H1 (cell line): ENCODE results near the gene ARHGEF16. TPM values are rescaled to one million over a fixed set of nuclear protein-coding genes. Genes with fewer than 3 reads are reported as not detected.

Experiments
- CTCF ChIA-PET: fragments of 300-600 bp; sonication (Branson Sonifier 250); formaldehyde crosslinking; loops from one replicate; lab custom pipeline; 2021; ENCODE audit not compliant: partially characterized antibody; lab: Charles Lee
- POLR2A ChIA-PET: fragments of 300-600 bp; sonication (Branson Sonifier 250); formaldehyde crosslinking; loops from one replicate; lab custom pipeline; 2021; ENCODE audit warnings: inconsistent platforms; ENCODE audit not compliant: partially characterized antibody; lab: Charles Lee
- DNase-seq, 2 experiments: peaks; one replicate each; pipeline versions ENCODE4 v3.0.0 to v3.0.0-alpha.2; 2010 to 2022; ENCODE audit warnings: low spot score in 2 of 2, low read depth in 1 of 2, mixed read lengths in 1 of 2
- FAIRE-seq: peaks from 2 replicates; lab custom pipeline; 2011; peaks lifted over from hg19 to GRCh38; lab: Jason Lieb, UNC
- H2AFZ ChIP-seq: 2 replicates; pipeline ENCODE4 v1.8.1; 2012; ENCODE audit warnings: low read length, inconsistent platforms
- H2AK5ac ChIP-seq: 2 replicates; pipeline ENCODE4 v1.6.1; 2013; ENCODE audit warnings: low read depth, low read length
- H2BK120ac ChIP-seq: replicated peaks from 2 replicates; pipeline ENCODE3; 2013; ENCODE audit warnings: low read depth, low read length, inconsistent platforms
- H2BK12ac ChIP-seq: 2 replicates; pipeline ENCODE4 v1.6.1; 2013; ENCODE audit warnings: low read depth, low read length
- H2BK15ac ChIP-seq: 2 replicates; pipeline ENCODE4 v1.6.1; 2013; ENCODE audit warnings: low read length
- H2BK20ac ChIP-seq: 2 replicates; pipeline ENCODE4 v1.6.1; 2013; ENCODE audit warnings: low read length
- H2BK5ac ChIP-seq: 2 replicates; pipeline ENCODE4 v1.6.1; 2013; ENCODE audit warnings: low read depth, low read length
- H3K14ac ChIP-seq: 2 replicates; pipeline ENCODE4 v1.6.1; 2013; ENCODE audit warnings: inconsistent platforms; ENCODE audit not compliant: insufficient read length
- H3K18ac ChIP-seq: 2 replicates; pipeline ENCODE4 v1.6.1; 2013; ENCODE audit warnings: low read length; ENCODE audit errors: extremely low read depth
- H3K23ac ChIP-seq: 2 replicates; pipeline ENCODE4 v1.6.1; 2013; ENCODE audit warnings: inconsistent platforms; ENCODE audit not compliant: insufficient read length
- H3K23me2 ChIP-seq: 2 replicates; pipeline ENCODE4 v1.6.1; 2013; ENCODE audit warnings: low read depth, low read length
- H3K27ac ChIP-seq: 2 replicates; pipeline ENCODE4 v1.6.1; 2011; ENCODE audit warnings: low read depth, low read length, inconsistent platforms
- H3K27me3 ChIP-seq, 4 experiments: replicated peaks in 1 of 4; 1 replicate in 1 of 4; 2 replicates in 3 of 4; pipeline versions ENCODE4 v1.6.1 to v1.8.1; 2011 to 2013; ENCODE audit warnings: low read length in 3 of 4, mild to moderate bottlenecking in 3 of 4, inconsistent platforms in 2 of 4, mixed read lengths in 2 of 4, moderate library complexity in 1 of 4; ENCODE audit not compliant: control insufficient read depth in 3 of 4, insufficient read depth in 3 of 4; ENCODE audit errors: extremely low read depth in 1 of 4
- H3K36me3 ChIP-seq, 4 experiments: 2 replicates each; pipeline versions ENCODE4 v1.6.1 to v1.8.1; 2011 to 2013; ENCODE audit warnings: mild to moderate bottlenecking in 4 of 4, low read length in 3 of 4, moderate library complexity in 2 of 4, control low read depth in 1 of 4, inconsistent platforms in 1 of 4; ENCODE audit not compliant: insufficient read depth in 4 of 4, control insufficient read depth in 2 of 4
- H3K4ac ChIP-seq: replicated peaks from 2 replicates; pipeline ENCODE3; 2013; ENCODE audit warnings: low read length, low read depth, mixed read lengths, inconsistent platforms; ENCODE audit not compliant: insufficient read length
- H3K4me1 ChIP-seq, 4 experiments: replicated peaks in 1 of 4; 1 replicate in 1 of 4; 2 replicates in 3 of 4; pipeline versions ENCODE4 v1.6.1 to v1.8.1; 2011 to 2013; ENCODE audit warnings: low read length in 3 of 4, inconsistent platforms in 2 of 4, mixed read lengths in 1 of 4; ENCODE audit not compliant: insufficient read depth in 4 of 4, control insufficient read depth in 3 of 4
- H3K4me2 ChIP-seq, 2 experiments: 2 replicates each; pipeline versions ENCODE4 v1.6.1 to v1.8.1; 2011 to 2013; ENCODE audit warnings: low read depth in 2 of 2, low read length in 2 of 2, control low read depth in 1 of 2, inconsistent platforms in 1 of 2, mild to moderate bottlenecking in 1 of 2; ENCODE audit not compliant: insufficient read depth in 1 of 2
- H3K4me3 ChIP-seq, 4 experiments: fragments of 200-600, 300-600 bp in 1 of 4; sonication (generic), shearing (Covaris generic), sonication (Bioruptor Twin) in 1 of 4; 2 replicates each; pipeline versions ENCODE4 v1.5.1 to v1.8.1; 2011 to 2016; ENCODE audit warnings: low read length in 4 of 4, low read depth in 3 of 4, control low read depth in 2 of 4, inconsistent platforms in 2 of 4, mild to moderate bottlenecking in 2 of 4, mixed read lengths in 1 of 4, moderate library complexity in 1 of 4; ENCODE audit not compliant: insufficient read depth in 2 of 4; ENCODE audit errors: extremely low read depth in 1 of 4
- H3K56ac ChIP-seq: replicated peaks from 2 replicates; pipeline ENCODE3; 2013; ENCODE audit warnings: low read depth, mild to moderate bottlenecking, mixed read lengths, low read length, inconsistent platforms; ENCODE audit not compliant: insufficient read length
- H3K79me1 ChIP-seq: 2 replicates; pipeline ENCODE4 v1.6.1; 2013; ENCODE audit warnings: low read depth, low read length, control low read depth
- H3K79me2 ChIP-seq, 2 experiments: 2 replicates each; pipeline versions ENCODE4 v1.6.1 to v1.8.1; 2012 to 2013; ENCODE audit warnings: low read length in 2 of 2, mild to moderate bottlenecking in 2 of 2, inconsistent platforms in 1 of 2; ENCODE audit not compliant: insufficient read depth in 2 of 2, control insufficient read depth in 1 of 2
- H3K9ac ChIP-seq, 4 experiments: replicated peaks in 1 of 4; 1 replicate in 1 of 4; 2 replicates in 3 of 4; pipeline versions ENCODE4 v1.6.1 to v1.8.1; 2011 to 2013; ENCODE audit warnings: low read depth in 3 of 4, low read length in 3 of 4, control low read depth in 2 of 4, mild to moderate bottlenecking in 2 of 4, moderate library complexity in 2 of 4, inconsistent platforms in 1 of 4; ENCODE audit errors: extremely low read depth in 1 of 4
- H3K9me3 ChIP-seq, 2 experiments: 2 replicates each; pipeline versions ENCODE4 v1.6.1 to v1.8.1; 2012 to 2013; ENCODE audit warnings: mild to moderate bottlenecking in 2 of 2, moderate library complexity in 2 of 2, control low read depth in 1 of 2, inconsistent platforms in 1 of 2, low read depth in 1 of 2, low read length in 1 of 2, mixed read lengths in 1 of 2; ENCODE audit not compliant: insufficient read depth in 2 of 2
- H4K20me1 ChIP-seq, 2 experiments: replicated peaks in 1 of 2; 2 replicates each; pipeline versions ENCODE3 to v1.8.1; 2011 to 2013; ENCODE audit warnings: inconsistent platforms in 2 of 2, low read length in 2 of 2, mild to moderate bottlenecking in 1 of 2; ENCODE audit not compliant: insufficient read depth in 2 of 2, control insufficient read depth in 1 of 2
- H4K5ac ChIP-seq: 2 replicates; pipeline ENCODE4 v1.6.1; 2013; ENCODE audit warnings: low read length, low read depth, mixed read lengths, inconsistent platforms; ENCODE audit not compliant: insufficient read length
- H4K8ac ChIP-seq: 2 replicates; pipeline ENCODE4 v1.8.0; 2013; ENCODE audit warnings: mild to moderate bottlenecking, moderate library complexity, low read length, inconsistent platforms; ENCODE audit not compliant: insufficient read depth; ENCODE audit errors: extremely low read depth
- H4K91ac ChIP-seq: replicated peaks from 2 replicates; pipeline ENCODE3; 2013; ENCODE audit warnings: low read length, mixed read lengths, inconsistent platforms; ENCODE audit not compliant: insufficient read length
- BACH1 ChIP-seq: IDR thresholded peaks from 2 replicates; pipeline ENCODE4 v1.6.1; 2012; ENCODE audit warnings: low read length, improper control_type of control experiment
- BCL11A ChIP-seq, 2 experiments: IDR thresholded peaks; one replicate each; pipeline ENCODE4 v1.6.1; 2011; ENCODE audit warnings: low read depth in 2 of 2, low read length in 2 of 2, mild to moderate bottlenecking in 2 of 2
- EGR1 ChIP-seq: IDR thresholded peaks from 2 replicates; pipeline ENCODE4 v1.6.1; 2011; ENCODE audit warnings: low read depth, low read length, borderline replicate concordance
- GABPA ChIP-seq: IDR thresholded peaks from 2 replicates; pipeline ENCODE4 v1.6.1; 2011; ENCODE audit warnings: mild to moderate bottlenecking, low read length, moderate library complexity, borderline replicate concordance; ENCODE audit not compliant: insufficient read depth
- GTF2F1 ChIP-seq: IDR thresholded peaks from 2 replicates; pipeline ENCODE4 v1.6.1; 2012; ENCODE audit warnings: low read depth, low read length, improper control_type of control experiment, borderline replicate concordance
- JUN ChIP-seq: IDR thresholded peaks from 2 replicates; pipeline ENCODE4 v1.6.1; 2011; ENCODE audit warnings: low read depth, mild to moderate bottlenecking, improper control_type of control experiment, low read length
- KDM5A ChIP-seq: fragments of 200-600 bp; IDR thresholded peaks from 2 replicates; pipeline ENCODE4 v1.7.1; 2012; ENCODE audit warnings: mild to moderate bottlenecking, low read length, inconsistent platforms, mixed read lengths
- POLR2A ChIP-seq, 2 experiments: IDR thresholded peaks; 1 replicate in 1 of 2; 2 replicates in 1 of 2; pipeline ENCODE4 v1.6.1; 2011; ENCODE audit warnings: low read depth in 2 of 2, low read length in 2 of 2, mild to moderate bottlenecking in 2 of 2; ENCODE audit errors: control extremely low read depth in 1 of 2
- SP4 ChIP-seq: IDR thresholded peaks from 2 replicates; pipeline ENCODE4 v1.6.1; 2012; ENCODE audit warnings: low read length, inconsistent platforms
- SRF ChIP-seq: IDR thresholded peaks from 2 replicates; pipeline ENCODE4 v1.6.1; 2011; ENCODE audit warnings: mild to moderate bottlenecking, low read depth, low read length, moderate library complexity
- TCF12 ChIP-seq: IDR thresholded peaks from 2 replicates; pipeline ENCODE4 v1.6.1; 2011; ENCODE audit warnings: low read depth, mild to moderate bottlenecking, low read length
- YY1 ChIP-seq: IDR thresholded peaks from 2 replicates; pipeline ENCODE4 v1.6.1; 2011; ENCODE audit warnings: low read depth, mild to moderate bottlenecking, low read length
- WGBS, 2 experiments: shearing (Covaris generic) in 1 of 2; methylation state at CpG; one replicate each; pipeline versions ENCODE4 v1.1.6 to v1.1.7; 2013 to 2015; ENCODE audit warnings: low lambda C conversion rate in 2 of 2, mixed read lengths in 2 of 2, inconsistent platforms in 1 of 2, low coverage in 1 of 2, missing lambda C conversion rate in 1 of 2; ENCODE audit not compliant: insufficient replicate concordance in 2 of 2, insufficient coverage in 1 of 2, insufficient read length in 1 of 2; ENCODE audit errors: extremely low coverage in 1 of 2, missing lambda C conversion rate in 1 of 2; 5-methylcytosine and 5-hydroxymethylcytosine counted together
- polyA plus RNA-seq, 7 experiments: library from polyadenylated mRNA; depleted of rRNA in 3 of 7; stranded (reverse) in 5 of 7; unstranded in 2 of 7; fragments of >200 nt in 5 of 7; fragments of 200-250 nt in 2 of 7; gene quantifications; 1 replicate in 5 of 7; 2 replicates in 1 of 7; 4 replicates in 1 of 7; pipeline versions ENCODE4 v1.2.1 to v1.2.3, GENCODE V29; 2011 to 2013; ENCODE audit warnings: missing spikeins in 2 of 7, mixed read lengths in 2 of 7
- total RNA-seq: library from RNA; stranded (reverse); fragmentation: NEBNext Ultra II Directional; extraction: Animal tissue kit (Norgen Biotek cat#: 25700); gene quantifications from 2 replicates; pipeline ENCODE4 v1.2.1, GENCODE V29; 2021

Gene ARHGEF16
- total and polyA plus RNA-seq, 2 of the 8 experiments (the other 6 are each of a cell fraction or from before 2014, with no cell fraction given), result 18.3 to 20.7 TPM

DNA sequence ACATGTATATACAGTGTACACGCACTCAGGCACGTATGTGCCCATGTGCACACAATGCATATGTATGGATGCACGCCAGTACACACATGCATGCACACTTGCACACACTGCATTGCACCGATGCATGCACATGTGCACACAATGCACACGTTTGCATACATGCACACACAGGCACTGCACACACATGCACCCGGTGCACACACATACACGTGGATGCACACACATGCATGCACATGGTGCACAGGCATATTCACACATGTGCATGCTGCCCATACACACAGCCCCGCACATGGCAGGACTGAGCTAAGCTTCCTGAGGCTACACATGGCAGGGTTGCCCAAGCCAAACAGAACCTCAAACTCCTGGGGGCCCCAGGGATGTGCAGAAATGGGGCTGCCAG, 19.6 kb downstream of the ARHGEF16 start:
- Histone ChIP-seq H3K56ac (no peak overlapping the region), H2BK20ac (no peak overlapping the region), H3K27ac (no peak overlapping the region), H4K20me1 (peaks cover 2 to 13% of the 10 kb centered on the region in 2 experiments), H3K18ac (no peak overlapping the region), H4K8ac (no peak overlapping the region), H2BK12ac (no peak overlapping the region), H2AK5ac (no peak overlapping the region; the same call in 1 of the 2 replicates), H2BK120ac (no peak overlapping the region), H2BK5ac (peak overlapping the region; percentile 16; the same call in 1 of the 2 replicates), H2BK15ac (no peak overlapping the region), H4K91ac (no peak overlapping the region), H4K5ac (no peak overlapping the region), H3K14ac (no peak overlapping the region), H3K23ac (no peak overlapping the region), H3K79me2 (no peaks in the 10 kb centered on the region), H3K27me3 (no peaks in the 10 kb centered on the region), H3K9me3 (no peaks in the 10 kb centered on the region), H3K4me2 (no peak overlapping the region), H3K36me3 (peaks cover 0 to 20% (median 7%) of the 10 kb centered on the region in 4 experiments; a peak in 5 of 8 replicates), H3K4ac (peak overlapping the region; percentile 76), H3K23me2 (peaks cover 5% of the 10 kb centered on the region; the same call in 1 of the 2 replicates), H3K9ac (no peak overlapping the region), H3K4me3 (no peak overlapping the region), H2AFZ (no peak overlapping the region), H3K4me1 (peaks cover 0 to 22% (median 16%) of the 10 kb centered on the region in 4 experiments; a peak in 6 of 7 replicates), H3K79me1 (no peaks in the 10 kb centered on the region; the same call in 1 of the 2 replicates)
- 88% methylated on average over 8 of the region's 8 CpGs; no CpG with 5 or more reads in 1 of the 2 experiments for WGBS, 2 experiments
- ChIA-PET CTCF (interaction anchor here (0.8 to 3.1 kb wide), 5 partner anchors 8 to 1057 kb away, joined by 3 to 25 read pairs (median 5); no protein-coding TSS in a partner anchor), POLR2A (interaction anchor here (3.7 kb wide), 1 partner anchor 20 kb away, joined by 26 read pairs; the partner anchor contains the start of gene ARHGEF16)
- FAIRE-seq (no peak), DNase-seq (no peak)
- no peak for TF ChIP-seq GABPA
- TF ChIP-seq JUN, result no peak
- TF ChIP-seq YY1, result no peak
- TF ChIP-seq KDM5A, result no peak
- no peak for TF ChIP-seq EGR1
- TF ChIP-seq SRF, result no peak
- no peak for TF ChIP-seq POLR2A (IDR thresholded peaks at IDR 0.05; ENCODE audit: control extremely low read depth in 1 of 2, low read depth in 2 of 2, low read length in 2 of 2)
- no peak for TF ChIP-seq TCF12
- no peak for TF ChIP-seq GTF2F1
- no peak for TF ChIP-seq BCL11A (IDR thresholded peaks at IDR 0.05; ENCODE audit: low read depth in 2 of 2, low read length in 2 of 2)
- no peak for TF ChIP-seq SP4
- TF ChIP-seq BACH1, result no peak
